GM18868 (cell line): ENCODE measurements around the gene TNRC18.
"Not testable (repeated sequence)": the region's sequence is repeated elsewhere in the genome, so short reads cannot be mapped to it uniquely, and the experiment has no call there.

Experiments
- ATAC-seq: cut with Tn5 transposase; IDR thresholded peaks from one replicate; pipeline ENCODE4 v1.9.1; 2021; ENCODE audit warnings: mild to moderate bottlenecking, moderate library complexity; ENCODE audit not compliant: unreplicated experiment

The TNRC18 gene, protein sequence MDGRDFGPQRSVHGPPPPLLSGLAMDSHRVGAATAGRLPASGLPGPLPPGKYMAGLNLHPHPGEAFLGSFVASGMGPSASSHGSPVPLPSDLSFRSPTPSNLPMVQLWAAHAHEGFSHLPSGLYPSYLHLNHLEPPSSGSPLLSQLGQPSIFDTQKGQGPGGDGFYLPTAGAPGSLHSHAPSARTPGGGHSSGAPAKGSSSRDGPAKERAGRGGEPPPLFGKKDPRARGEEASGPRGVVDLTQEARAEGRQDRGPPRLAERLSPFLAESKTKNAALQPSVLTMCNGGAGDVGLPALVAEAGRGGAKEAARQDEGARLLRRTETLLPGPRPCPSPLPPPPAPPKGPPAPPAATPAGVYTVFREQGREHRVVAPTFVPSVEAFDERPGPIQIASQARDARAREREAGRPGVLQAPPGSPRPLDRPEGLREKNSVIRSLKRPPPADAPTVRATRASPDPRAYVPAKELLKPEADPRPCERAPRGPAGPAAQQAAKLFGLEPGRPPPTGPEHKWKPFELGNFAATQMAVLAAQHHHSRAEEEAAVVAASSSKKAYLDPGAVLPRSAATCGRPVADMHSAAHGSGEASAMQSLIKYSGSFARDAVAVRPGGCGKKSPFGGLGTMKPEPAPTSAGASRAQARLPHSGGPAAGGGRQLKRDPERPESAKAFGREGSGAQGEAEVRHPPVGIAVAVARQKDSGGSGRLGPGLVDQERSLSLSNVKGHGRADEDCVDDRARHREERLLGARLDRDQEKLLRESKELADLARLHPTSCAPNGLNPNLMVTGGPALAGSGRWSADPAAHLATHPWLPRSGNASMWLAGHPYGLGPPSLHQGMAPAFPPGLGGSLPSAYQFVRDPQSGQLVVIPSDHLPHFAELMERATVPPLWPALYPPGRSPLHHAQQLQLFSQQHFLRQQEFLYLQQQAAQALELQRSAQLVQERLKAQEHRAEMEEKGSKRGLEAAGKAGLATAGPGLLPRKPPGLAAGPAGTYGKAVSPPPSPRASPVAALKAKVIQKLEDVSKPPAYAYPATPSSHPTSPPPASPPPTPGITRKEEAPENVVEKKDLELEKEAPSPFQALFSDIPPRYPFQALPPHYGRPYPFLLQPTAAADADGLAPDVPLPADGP (N-terminal part only)

DNA sequence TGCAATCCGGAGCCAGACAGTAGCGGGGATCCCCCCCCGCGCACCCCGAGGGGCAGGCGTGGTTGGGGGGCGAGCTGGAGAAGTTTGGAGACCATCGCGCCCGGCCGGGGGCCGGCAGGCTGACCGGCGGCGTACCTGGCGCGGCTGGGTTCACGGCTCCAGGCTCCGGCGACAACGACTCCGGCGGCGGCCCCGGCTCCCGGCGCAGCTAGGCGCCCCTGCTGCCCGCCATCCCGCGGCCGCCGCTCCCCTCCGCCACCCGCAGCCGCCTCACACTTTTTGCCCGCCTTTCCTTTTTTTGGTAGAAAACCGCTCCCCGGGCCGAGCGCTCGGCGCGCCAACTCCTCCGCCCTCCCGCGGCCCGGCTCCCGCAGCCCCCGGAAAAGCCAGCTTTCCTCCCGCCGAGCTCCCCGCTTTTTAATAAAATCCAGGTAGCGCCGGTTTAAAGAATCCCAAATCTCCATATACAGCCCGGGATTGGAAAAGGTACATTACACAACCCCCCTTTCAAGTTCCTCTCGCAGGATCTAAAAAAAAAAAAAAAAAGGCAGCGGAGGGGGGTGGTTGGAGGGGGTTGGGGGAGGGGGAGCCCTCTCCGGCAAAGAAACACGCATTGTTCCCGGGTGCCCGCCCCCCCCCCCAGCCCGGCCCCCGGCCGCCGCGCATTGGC lies at the start of gene TNRC18:
TNRC18 (minus strand) TSS at position 529 of the 670 bp plus-strand sequence. CDS start 2,588 bp downstream, outside the sequence.
- ATAC-seq: no peak

DNA sequence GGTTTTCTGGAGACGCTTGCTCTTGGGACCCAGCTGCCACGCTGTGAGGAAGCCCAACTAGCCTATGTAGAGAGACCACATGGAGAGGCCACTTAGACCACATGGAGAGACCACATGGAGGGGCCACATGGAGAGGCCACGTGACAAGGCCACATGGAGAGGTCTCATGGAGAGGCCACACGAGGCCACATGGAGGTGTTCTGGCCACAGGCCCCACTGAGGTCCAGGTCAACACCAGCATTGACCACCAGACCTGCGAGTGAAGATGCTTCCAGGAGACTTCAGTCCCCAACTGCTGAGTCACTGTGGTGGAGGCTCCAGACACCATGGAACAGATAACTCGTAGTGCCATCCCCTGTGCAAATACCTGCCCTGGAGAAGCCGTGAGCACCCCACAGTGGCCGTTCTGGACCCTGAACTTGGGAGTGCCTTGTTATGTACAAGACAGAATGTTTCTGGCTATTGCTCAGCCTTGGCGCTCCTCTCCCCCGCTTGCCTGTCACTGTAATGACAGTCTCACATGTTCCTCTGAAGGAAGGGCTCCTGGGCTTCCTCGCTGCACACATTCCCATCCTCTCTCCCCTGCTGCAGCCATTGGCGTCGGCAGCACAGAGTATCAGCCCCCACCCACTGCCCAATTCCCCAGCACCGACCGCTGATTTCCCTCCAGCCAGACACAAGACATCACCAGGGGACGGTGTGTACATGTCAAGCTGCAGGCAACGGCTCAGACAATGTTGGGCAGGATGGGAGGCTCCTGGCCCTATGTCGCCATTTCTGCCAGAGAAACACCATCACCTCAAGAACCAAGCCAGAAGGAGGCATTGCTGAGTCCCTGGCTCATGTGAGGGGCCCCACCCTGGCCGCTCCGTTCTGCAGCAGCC lies 49.0 kb upstream of the TNRC18 start:
- ATAC-seq: no peak

DNA sequence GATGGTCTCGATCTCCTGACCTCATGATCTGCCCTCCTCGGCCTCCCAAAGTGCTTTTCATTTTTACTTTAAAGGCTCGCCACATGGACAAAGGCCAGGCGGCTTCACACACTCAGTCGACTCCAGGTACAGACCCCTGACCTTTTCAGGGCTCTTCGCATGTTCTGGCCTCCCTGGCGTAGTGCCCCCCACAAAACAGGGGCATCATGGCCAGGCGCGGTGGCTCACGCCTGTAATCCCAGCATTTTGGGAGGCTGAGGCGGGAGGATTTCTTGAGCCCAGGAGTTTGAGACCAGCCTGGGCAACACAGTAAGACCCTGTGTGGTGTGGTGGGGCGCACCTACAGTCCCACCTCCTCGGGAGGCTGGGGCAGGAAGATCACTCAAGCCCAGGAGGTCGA lies 48.0 kb upstream of the TNRC18 start:
- not testable (repeated sequence) for ATAC-seq

DNA sequence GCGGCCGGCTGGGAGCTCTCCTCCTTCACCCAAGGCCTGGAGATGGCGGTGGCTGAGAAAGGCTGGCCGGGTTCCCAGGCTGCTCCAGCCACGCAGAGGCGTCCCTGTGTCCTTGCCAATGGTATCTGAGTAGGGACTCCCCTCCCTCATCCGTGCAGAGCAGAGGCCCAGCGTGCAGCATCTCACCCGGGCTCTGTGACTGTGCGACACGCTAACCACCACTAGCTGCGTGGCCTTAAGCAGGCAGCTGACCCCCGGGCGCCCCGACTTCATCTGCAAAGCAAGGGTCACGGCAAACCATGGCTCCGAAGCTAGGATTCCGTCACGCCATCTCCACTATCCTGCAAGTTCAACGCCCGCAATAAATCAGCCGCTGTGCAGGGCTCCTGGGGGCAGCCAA lies 47.2 kb upstream of the TNRC18 start:
- no peak for ATAC-seq

- no peak for ATAC-seq
Measured at GRCh38 chr7:5470167-5470532, 46.5 kb upstream of the TNRC18 start.

GRCh38 chr7:5469375-5470166 lies 45.9 kb upstream of the TNRC18 start:
- no peak for ATAC-seq

- no peak for ATAC-seq
Measured at GRCh38 chr7:5467645-5468044, 44.0 kb upstream of the TNRC18 start.

GRCh38 chr7:5466551-5466950 lies 42.9 kb upstream of the TNRC18 start:
- ATAC-seq: no peak

DNA sequence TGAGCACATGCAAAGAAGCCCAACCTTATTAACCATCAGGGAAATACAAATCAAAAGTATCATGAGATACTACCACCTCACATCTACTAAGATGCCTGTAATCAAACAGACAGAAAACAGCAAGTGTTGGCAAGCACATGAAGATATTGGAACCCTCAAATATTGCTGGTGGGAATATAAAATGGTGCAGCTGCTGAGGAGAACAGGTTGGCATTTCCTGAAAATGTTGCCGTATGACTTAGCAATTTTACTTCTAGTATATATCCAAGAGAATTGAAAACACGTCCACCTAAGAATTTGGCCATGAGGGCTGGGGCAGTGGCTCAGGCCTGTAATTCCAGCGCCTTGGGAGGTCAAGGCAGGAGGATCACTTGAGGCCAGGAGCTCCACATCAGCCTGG lies 39.4 kb upstream of the TNRC18 start:
- no peak for ATAC-seq

DNA sequence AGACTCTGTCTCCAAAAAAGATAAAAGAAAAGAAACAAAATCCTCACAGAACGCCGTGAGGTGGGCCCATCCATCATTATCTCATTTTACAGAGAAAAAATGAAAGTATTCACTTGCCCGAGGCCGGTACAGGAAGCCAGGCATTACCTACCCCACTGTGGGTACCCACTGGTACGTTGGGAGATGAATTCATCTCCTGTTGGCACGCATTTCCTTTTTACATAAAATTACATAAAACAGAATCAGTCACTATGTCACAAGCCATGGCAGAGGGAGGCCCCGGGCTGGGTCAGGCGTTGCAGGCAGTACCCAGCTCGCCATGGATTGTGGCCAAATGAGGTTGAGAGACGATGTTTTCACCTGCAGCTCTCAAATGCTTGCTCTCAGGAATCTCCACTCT lies 38.6 kb upstream of the TNRC18 start:
- ATAC-seq: no peak

- ATAC-seq: no peak
Measured at GRCh38 chr7:5458921-5459480, 35.4 kb upstream of the TNRC18 start.

- no peak for ATAC-seq
Measured at GRCh38 chr7:5457245-5457735, 33.7 kb upstream of the TNRC18 start.

GRCh38 chr7:5456409-5456808 lies 32.8 kb upstream of the TNRC18 start:
- ATAC-seq: no peak

DNA sequence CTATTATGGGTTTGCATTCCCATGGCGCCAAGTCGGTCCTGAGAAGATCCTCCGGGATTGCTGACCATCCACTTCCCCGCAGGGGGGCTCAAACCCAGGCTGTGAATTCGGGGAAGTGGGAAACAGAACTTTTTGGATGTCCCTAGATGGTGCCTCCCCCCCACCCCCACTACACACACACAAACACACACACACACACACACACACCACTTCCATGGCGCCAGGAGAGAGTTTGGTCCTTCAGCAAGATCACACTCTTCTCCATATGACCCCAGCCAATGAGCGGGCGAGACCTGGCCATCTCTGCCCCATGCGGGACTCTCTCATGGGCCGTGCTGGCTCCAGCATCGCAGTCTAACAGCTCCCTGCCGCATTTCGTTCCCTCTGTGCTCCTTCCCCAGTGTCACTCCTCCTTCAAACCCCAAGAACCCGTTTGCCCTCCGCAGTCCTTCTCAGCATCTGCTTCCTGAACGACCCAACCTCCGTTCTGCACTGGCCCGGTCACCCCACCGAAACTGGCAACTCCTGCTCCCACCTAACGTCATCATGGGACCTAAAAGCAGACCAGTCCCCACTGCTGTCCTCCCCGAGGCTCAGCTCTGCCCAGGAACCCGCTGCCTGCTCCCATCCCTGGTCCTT lies 32.1 kb upstream of the TNRC18 start:
- no peak for ATAC-seq

DNA sequence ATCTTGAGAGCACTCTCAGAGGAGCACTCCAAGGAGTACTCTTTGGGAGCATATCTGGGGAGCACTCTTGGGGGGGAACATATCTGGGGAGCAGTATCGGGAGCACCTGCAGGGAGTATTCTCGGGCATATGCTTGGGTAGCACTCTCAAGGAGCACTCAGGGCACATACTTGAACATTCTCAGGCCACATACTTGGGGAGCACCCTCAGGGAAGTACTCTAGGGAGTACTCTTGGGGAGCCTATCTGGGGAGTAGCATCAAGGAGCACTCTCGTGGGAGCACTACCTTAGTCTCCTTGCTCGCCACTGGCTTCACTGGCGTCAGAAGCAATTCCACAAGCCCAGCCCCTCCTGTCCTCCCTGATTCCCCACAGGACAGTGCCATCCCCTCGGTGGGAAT lies 31.5 kb upstream of the TNRC18 start:
- no peak for ATAC-seq

DNA sequence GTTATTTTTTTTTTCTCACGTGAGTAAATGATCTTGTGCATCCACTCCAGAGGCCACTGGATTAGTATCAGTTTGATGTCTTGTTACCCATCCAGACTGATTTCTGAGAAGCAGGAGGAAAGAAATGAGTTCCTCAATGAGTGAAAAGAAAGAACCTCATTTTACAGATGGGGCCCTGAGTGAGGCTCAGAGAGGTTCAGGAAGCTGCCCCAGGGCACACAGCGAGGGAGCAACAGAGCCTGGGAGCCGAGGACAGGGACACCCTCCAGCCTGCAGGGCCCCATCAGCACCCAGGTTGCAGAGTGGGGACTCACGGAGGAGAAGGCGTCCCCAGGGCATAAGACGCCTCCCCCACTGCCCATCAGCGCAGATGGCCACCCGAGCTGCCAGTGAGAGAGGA lies 30.9 kb upstream of the TNRC18 start:
- ATAC-seq: no peak

DNA sequence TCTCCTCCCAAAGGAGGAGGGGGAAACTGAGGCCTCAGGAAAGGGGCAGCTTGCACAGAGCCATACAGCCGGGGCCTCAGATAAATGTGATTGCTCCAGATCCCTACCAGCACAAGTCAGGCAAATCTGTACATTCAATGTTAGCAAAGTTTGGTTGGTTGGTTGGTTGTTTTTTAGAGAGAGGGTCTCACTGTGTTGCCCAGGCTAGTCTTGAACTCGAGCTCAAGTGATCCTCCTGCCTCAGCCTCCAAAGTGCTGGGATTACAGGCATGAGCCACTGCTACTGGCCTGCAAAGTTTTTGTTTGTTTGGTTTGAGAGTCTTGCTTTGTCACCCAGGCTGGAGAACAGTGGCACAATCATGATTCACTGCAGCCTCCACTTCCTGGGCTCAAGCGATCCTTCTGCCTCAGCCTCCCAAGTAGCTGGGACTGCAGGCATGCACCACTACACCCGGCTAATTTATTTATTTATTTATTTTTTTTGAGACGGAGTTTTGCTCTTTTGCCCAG lies 30.0 kb upstream of the TNRC18 start:
- ATAC-seq: no peak

GRCh38 chr7:5452937-5453540 lies 29.4 kb upstream of the TNRC18 start:
- no peak for ATAC-seq
